T1000 (cell line): ENCODE data around the gene ASB14.
"Not testable (repeated sequence)": the region's sequence is repeated elsewhere in the genome, so short reads cannot be mapped to it uniquely, and the experiment has no call there.

Experiments
- DNase-seq: peaks from one replicate; lab custom pipeline; 2025; ENCODE audit warnings: mixed read lengths; lab: John Stamatoyannopoulos, UW

The ASB14 gene

DNA sequence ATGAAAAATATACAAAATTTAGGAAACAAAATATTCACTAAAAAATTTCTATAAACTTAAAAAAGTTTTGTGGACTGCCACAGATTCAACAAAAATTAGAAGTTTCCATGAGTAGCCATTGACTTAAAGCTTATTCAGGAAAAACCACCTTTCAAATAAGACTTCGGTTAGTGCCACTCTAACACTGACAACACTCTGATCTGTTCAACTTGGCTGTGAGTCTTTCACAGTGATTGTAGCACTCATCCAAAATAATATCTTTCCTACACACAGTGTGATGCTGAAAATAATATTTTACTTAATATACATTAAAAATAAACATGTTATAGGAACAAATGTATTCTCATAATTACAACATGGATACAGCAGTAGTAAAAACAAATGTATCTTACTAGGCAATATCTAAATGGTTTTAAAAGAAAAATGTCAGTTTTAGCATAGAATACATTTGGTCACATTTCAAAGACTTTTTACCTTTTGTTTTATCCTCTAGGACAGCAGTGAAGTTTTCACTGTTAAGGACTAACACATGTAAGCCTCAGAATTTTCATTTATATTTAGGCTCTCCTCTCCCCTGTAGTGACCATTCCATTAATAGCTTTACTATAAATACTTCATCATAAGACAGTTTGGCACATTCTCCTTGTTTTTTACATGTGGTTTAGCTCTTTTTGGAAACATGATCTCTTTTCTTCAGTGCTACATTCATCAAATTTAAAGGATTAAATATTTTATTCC lies at the start of gene ASB14:
TSS of gene ASB14 (minus strand) at position 527 of the 738 bp plus-strand sequence. CDS start 652 bp downstream, outside the sequence.
- DNase-seq, result no peak

DNA sequence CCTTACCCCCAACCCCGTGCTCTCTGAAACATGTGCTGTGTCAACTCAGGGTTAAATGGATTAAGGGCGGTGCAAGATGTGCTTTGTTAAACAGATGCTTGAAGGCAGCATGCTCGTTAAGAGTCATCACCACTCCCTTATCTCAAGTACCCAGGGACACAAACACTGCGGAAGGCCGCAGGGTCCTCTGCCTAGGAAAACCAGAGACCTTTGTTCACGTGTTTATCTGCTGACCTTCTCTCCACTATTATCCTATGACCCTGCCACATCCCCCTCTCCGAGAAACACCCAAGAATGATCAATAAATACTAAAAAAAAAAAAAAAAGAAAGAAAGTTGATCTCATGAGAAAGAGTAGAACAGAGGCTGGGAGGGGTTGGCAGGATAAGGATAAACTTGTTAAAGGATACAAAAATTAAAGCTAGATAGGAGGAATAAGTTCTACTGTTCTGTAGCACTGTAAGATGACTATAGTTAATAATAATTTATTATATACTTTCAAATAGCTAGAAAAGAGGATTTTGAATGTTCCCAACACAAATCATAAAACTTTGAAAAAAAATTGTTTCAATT lies 46.7 kb upstream of the ASB14 start:
- DNase-seq, result not testable (repeated sequence)

DNA sequence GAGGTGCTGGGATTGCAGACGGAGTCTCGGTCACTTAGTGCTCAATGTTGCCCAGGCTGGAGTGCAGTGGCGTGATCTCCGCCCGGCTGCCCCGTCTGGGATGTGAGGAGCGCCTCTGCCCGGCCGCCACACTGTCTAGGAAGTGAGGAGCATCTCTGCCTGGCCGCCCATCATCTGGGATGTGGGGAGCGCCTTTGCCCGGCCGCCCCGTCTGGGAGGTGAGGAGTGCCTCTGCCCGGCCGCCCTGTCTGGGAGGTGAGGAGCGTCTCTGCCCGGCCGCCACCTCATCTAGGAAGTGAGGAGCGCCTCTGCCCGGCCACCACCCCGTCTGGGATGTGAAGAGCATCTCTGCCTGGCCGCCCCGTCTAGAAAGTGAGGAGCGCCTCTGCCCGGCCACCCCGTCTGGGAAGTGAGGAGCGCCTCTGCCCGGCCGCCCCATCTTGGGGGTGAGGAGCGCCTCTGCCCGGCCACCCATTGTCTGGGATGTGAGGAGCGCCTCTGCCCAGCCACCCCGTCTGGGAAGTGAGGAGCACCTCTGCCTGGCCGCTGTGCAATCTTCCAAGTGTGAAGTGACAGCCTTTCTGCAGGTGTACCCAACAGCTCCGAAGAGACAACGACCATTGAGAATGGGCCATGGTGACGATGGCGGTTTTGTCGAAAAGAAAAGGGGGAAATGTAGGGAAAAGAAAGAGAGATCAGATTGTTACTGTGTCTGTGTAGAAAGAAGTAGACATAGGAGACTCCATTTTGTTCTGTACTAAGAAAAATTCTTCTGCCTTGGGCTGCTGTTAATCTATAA lies 46.0 kb upstream of the ASB14 start:
- not testable (repeated sequence) for DNase-seq

DNA sequence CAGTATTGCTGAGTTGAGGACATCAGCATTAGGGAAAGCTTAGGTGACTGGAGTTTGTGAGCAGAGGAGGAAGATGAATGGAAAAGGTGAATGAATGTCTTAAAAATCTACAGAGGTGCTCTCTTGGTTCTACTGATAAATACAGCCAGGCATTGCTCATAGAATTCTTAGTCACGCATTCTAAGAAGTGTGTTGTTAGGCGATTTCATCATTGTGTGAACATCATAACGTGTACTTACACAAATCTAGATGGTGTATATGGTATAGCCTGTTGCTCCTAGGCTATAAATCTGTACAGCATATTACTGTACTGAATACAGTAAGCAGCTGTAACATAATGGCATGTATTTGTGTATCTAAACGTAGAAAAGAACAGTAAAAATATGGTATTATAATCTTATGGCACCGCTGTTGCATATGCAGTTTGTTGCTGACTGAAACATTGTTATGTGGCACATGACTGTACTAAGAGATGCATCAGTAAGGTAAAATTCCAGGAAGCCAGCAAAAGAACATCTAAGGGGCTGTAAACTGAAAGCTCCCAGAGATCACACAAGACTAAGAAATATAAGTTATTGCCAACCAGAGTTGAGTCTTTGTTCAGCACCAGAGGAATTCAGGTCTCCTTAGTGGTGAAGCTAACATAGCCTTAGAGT lies 42.9 kb upstream of the ASB14 start:
- DNase-seq, result no peak

DNA sequence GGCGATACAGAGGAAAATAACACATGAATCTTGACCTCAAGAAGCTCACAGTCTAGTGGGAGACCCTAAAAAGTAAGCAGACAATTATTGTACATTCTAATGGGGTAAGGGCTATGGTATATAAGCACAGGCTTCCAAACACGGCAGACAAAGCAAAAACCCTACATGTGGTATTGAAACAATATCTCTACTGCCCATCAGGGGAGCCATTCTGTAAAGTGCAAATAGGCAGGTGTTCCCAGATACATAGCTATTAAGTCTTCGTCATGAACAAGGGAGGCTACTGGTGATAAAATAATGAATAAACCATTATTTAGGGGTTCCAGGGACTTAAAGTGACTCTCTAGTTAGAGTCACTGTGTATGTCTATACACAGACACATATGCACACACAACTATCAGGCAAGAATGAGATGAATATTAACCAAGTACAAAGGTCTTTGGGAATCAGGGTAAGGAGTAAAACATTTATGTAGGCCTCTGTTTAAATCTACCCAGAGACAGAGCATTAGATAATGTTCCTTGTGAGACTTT lies 38.7 kb upstream of the ASB14 start:
- no peak for DNase-seq

DNA sequence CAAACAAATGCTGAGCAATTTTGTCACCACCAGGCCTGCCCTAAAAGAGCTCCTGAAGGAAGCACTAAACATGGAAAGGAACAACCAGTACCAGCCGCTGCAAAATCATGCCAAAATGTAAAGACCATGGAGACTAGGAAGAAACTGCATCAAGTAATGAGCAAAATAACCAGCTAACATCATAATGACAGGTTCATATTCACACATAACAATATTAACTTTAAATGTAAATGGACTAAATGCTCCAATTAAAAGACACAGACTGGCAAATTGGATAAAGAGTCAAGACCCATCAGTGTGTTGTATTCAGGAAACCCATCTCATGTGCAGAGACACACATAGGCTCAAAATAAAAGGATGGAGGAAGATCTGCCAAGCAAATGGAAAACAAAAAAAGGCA lies 34.0 kb upstream of the ASB14 start:
- DNase-seq, result not testable (repeated sequence)

DNA sequence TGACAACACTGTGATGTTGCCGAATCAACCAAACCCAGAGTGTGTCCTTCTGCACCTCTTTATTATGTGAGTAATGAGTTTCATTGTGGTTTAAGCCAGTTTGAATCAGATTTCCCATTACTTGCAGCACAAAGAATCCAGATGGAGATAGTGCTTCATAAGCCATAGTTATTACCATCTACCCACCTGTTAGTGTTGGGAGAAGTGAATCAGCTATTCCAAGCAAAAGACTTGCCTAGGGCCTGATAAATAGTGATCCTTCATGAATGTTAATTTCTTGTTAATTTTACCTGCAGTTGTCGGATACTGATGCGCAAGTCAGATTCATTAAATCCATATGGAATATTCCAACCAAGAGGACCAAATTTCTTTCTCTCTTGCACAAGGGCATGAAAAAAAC lies 21.7 kb upstream of the ASB14 start:
- DNase-seq, result no peak

DNA sequence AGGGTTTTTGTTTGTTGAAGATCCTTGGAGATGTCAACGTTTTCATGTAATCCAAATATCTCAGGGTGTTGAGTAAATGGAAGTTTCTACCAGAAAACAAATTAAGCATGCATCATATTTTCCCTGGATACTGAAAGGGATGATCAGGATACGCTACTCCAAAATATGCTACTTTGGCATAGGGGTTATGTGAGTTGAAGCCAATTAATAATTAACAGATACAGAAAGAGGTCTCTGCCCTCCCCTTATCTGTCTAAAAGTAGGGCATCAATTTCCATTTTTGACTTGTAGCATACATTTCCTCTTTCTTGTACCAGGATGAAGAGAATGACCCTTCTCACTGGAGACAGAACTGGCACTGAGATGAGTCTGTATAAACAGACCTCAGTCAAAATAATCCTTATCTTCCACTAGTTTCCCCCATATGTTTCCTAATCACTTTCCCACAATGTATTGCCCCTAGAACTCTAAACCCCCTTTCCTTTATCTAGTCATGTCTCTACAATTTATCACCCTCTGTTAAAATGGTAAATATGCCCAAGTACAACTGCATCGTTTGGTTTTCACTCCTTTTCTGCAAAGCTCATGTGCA lies 17.4 kb upstream of the ASB14 start:
- DNase-seq, result no peak

DNA sequence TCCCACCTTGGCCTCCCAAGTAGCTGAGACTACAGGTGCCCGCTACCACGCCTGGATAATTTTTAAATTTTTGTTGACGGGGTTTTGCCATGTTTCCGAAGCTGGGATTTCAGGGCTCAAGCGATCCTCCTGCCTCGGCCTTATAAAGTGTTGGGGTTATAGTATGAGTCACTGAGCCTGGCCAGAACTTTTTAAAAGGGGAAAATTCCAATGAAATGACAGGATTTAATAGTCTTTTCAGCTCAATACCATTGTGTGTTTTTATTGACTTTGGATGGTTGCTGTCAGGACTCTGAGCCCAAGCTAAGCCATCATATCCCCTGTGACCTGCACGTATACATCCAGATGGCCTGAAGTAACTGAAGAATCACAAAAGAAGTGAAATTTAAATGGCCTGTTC lies 11.0 kb upstream of the ASB14 start:
- peak; percentile 23 for DNase-seq

DNA sequence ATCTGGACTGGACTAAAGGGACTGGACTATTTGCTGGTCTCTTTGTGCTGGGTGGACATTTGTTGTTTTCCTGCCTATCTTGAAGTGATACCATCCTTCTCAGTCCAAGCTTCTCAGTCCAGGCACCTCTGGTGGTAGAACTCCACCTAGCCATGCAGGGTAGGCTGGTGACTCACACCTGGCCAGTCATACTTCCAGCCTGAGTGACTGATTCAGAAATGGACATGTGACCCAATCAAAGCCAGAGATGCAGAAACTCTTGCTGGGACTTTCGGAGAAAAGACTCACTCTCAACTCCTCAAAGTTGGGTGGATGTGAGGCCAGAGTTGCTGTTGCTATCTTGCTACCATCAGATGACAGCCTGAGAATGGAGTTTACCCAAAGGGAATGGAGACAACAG lies 5.6 kb upstream of the ASB14 start:
- peak; percentile 18 for DNase-seq

DNA sequence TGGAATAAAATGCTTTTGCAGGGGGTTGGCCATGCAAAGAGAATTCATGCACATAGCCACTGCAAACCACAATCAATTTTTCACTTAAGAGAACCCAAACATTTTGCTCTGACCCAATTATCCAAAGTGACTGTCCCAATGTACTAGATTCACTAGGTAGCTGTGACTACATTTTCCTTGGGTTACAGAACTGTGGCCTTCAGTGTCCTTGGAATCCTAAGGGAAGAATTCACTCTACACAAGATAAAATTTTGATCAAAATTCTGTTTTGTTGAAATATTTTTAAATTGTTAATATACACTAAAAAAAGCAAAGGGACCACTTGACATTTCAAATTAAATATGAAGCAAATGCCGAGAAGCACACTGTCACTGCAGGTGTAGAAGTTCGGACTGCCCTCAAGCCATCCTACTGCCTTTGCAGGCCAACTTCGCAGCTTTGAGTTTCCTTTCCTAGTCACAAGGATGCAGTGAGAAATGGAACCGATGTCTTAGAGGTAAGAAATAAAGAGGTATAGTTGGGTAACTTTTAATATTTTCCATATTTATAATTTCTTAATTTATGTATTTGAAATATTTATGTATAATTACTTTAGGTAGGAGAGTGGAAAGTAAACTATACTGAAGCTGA lies 527 bp upstream of the ASB14 start:
- DNase-seq, result no peak

DNA sequence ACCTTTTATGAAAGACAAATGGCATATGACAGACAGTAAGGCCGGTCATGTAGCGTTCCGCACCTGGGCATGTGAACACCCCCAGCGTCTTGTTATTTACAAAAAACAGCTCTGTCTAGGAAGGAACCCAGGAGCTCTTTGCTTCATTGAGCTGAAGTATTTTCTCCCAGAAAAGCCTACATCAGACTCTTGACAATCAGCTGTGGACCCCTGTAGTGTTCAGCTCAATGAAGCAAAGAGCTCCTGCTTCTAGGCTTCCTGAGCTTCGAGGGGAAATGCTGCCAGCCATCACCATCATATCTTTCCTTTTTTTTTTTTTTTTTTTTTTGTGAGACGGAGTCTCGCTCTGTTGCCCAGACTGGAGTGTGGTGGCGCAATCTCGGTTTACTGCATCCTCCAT lies 4.1 kb downstream of the ASB14 start:
- DNase-seq, result no peak

DNA sequence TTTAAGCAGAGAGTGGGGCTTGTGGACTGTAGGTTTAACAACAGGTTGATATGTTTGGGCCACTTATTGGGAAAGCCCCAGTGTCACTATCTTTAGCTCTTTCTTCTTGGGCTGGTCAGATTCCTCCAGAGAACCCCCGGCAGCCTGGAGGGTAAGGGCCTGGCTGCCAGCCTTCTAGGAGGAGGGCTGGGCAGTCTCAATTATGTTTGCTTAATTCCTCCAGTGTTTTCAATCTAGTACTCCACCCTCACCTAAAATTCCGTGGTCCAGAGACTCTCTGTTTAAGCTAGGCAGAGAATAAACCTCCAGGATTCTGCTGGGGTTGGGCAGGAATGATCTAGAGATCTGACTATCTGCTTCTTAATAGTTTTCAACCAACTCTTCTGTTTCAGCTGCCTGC lies 5.3 kb downstream of the ASB14 start:
- no peak for DNase-seq

DNA sequence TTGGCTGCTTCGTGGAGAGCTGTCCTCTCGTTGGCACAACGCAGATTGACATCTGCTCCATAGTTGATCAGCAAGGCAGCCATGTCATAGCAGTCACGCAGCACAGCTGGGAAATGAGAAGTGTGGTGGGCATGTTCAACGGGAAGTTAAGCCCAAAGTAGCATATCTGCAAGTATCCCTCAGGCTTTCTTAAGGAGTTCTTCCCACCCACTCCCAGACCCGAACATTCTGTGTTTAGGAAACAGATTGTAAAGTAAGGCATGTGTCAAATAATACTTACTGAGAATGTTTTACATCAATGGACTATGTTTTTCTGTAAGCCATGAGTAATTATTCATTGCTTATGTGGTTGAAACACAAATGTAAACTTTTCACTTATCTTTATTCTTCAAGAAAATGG lies 9.2 kb downstream of the ASB14 start:
- no peak for DNase-seq

DNA sequence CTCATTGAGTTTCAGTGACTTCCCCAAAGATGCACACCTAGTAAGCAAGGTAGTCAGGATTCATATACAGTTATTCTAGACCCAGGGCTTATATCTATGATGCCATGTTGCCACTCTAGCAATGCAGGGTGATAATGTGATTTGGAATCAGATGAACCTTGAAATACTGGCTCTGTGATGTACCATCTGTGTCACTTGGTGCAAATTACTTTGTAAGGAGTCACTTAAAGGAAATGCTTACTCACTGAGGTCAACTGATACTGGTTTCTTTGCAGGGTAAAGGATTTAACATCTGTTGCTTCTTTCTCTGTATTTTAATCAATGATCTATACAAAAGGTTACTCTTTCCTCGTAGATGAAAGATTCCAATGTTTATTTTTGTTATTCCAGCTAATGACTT lies 10.8 kb downstream of the ASB14 start:
- no peak for DNase-seq

DNA sequence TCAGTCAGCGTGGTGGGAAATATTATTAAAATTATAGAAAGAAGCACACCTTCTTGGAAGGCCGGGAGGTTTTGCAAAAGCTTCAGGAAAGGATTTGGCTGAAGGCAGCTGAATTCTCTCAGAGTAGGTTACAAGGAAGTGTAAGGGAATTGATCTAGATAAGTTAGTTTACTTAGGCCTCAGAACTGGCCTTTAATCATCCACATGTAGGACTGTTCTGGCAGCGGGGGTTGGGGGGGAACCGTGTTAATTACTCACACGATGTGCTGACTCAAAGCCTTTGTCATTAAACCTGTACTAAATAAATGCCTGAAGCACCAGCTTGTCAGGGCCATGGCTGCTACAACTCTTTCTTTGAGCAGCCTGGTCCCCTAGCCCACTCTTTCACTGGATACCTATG lies 12.8 kb downstream of the ASB14 start:
- no peak for DNase-seq

DNA sequence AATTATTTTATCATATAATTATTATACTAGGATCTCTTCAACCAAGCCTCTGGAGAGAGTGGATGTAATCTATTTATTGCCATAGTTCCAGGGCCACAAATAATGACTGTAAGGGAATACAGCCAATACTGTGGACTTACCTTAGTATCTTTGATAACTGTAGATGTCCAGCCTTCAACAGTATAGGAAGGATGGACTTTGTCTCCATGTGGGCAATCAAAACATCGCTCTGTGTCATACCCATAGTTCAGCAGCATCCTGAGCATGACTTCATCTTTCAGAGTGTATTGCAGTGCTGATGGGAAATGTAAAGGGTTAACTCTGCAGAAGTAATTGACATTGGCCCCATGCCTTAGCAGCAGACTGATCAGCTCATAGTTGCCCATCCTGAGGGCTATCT lies 14.2 kb downstream of the ASB14 start:
- no peak for DNase-seq

DNA sequence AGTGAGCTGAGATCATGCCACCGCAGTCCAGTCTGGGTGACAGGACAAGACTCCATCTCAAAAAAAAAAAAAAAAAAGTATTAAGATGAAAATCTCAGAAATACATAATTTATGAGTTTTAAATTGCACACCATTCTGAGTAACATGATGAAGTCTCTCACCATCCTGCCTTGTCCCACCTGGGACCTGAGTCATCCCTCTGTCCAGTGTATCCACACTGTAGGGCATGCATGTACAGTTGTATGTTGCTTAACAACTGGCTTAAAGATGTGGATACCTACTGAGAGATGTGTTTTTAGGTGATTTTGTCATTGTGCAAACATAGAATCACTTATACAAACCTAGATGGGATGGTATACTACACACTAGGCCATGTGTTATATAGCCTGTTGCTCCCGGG lies 17.1 kb downstream of the ASB14 start:
- DNase-seq, result no peak

DNA sequence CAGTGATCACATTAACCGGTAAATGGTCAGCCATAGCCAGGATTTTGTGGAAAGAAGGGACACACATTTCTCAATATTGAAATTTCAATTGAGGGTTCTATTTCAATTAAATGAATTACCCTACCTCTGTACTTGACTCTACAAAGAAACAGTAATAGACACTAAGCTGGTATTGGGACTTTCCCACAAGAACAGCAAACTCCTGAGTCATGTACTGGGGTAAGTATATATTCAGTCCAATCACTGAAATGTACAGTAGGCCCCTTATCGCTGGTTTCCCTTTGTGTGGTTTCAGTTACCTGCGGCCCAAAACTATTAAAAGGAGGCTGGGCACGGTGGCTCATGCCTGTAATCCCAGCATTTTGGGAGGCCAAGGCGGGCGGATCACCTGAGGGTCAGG lies 17.6 kb downstream of the ASB14 start:
- no peak for DNase-seq

DNA sequence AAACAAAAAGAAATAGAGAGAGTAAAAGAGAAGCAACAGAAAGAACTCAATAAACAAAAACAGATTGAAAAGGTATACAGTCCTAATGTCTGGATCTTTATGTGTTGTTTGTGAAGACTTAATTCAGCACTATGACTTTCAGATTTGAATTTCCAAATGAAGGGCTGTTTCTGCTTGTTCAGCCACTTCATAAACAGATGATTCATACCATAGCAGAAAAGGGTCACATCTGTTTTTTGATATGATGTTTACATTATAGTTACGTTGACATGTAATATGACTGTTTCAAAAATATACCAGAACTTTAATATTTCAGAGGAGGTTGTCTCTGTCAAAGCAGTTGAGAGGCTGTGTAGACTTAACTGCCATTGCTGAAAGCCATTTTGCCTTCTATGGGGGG lies 24.1 kb downstream of the ASB14 start:
- no peak for DNase-seq

DNA sequence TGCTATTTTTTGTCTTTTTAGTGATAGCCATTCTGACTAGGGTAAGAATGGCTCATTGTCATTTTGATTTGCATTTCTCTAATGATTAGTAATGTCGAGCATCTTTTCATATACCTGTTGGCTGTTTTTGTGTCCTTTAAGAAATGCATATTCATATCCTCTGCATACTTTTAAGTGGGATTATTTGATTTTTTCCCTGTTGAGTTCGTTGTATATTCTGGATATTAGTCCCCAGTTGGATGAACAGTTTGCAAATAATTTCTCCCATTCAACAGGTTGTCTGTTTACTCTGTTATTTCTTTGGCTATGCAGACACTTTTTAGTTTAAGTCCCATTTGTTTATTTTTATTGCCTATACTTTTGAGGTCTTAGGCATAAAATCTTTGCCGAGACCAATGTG lies 30.6 kb downstream of the ASB14 start:
- DNase-seq, result no peak

DNA sequence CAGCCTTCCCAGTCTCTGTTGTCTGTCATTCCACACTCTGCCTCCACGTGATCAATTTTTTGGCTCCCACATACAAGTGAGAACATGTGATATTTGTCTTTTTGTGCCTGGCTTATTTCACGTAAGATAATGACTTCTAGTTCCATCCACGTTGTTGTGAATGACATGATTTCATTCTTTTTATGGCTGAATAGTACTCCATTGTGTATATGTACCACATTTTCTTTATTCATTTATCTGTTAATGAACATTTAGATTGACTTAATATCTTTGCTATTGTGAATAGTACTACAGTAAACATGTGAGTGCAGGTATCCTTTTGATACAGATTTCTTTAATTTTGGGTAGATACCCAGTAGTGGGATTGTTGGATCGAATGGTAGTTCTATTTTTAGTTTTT lies 31.4 kb downstream of the ASB14 start:
- DNase-seq, result no peak
